K562 (cell line): Measurements from ENCODE around the gene BMP8B. TPM values are rescaled to one million over a fixed set of nuclear protein-coding genes. Genes with fewer than 3 reads are reported as not detected.

Source experiments
- ERF ChIP-seq: fragments of 450-650 bp; formaldehyde crosslinking; IDR thresholded peaks from 2 replicates; pipeline ENCODE4 v1.4.0; 2020; ENCODE audit warnings: mild to moderate bottlenecking, mixed read lengths
- NFE2L1 ChIP-seq: fragments of 450-650 bp; IDR thresholded peaks from 2 replicates; pipeline ENCODE4 v1.6.1; 2016; ENCODE audit warnings: missing genetic modification characterization, low read depth, mild to moderate bottlenecking, missing compliant biosample characterization, moderate library complexity, borderline replicate concordance
- RUNX1 ChIP-seq: sonication (generic); IDR thresholded peaks from 2 replicates; pipeline ENCODE4 v1.6.1; 2016; ENCODE audit warnings: antibody characterized with exemption, low read depth
- SNRNP70 ChIP-seq: fragments of 200-400 bp; formaldehyde crosslinking; optimal IDR thresholded peaks from 2 replicates; pipeline ENCODE3; 2017; ENCODE audit warnings: low read depth, low read length
- SRSF9 ChIP-seq: fragments of 200-400 bp; formaldehyde crosslinking; IDR thresholded peaks from 2 replicates; pipeline ENCODE4 v1.6.1; 2017; ENCODE audit warnings: low read depth, low read length, borderline replicate concordance
- XRCC5 ChIP-seq: fragments of 200-400 bp; formaldehyde crosslinking; IDR thresholded peaks from 2 replicates; pipeline ENCODE4 v1.6.1; 2017; ENCODE audit warnings: low read depth, mild to moderate bottlenecking, low read length
- ZFP36 ChIP-seq: fragments of 150-350 bp; IDR thresholded peaks from 2 replicates; pipeline ENCODE4 v1.6.1; 2018; ENCODE audit warnings: low read length, low read depth; ENCODE audit not compliant: partially characterized antibody
- ZNF79 ChIP-seq: fragments of 250-450 bp; sonication (Bioruptor Pico); IDR thresholded peaks from 2 replicates; pipeline ENCODE4 v1.4.0; 2020; ENCODE audit warnings: low read depth, mild to moderate bottlenecking, moderate library complexity
- polyA plus RNA-seq, 8 experiments: library from polyadenylated mRNA; depleted of rRNA in 4 of 8; stranded (reverse) in 5 of 8; unstranded in 3 of 8; fragments of >200 nt; fragmentation: Nextera tagmentation in 2 of 8; fragmentation: Illumina TruSeq in 1 of 8; extraction: Ambion mirVana in 2 of 8; extraction: Trizol in 1 of 8; gene quantifications; 2 replicates each; pipeline versions ENCODE4 v1.2.1 to v1.2.3, GENCODE V29; 2011 to 2014; ENCODE audit warnings: inconsistent platforms in 1 of 8, missing spikeins in 1 of 8
- total RNA-seq, 7 experiments: library from RNA; depleted of rRNA in 6 of 7; stranded (reverse); fragments of >200 nt in 6 of 7; fragmentation: Illumina TruSeq in 2 of 7; extraction: Trizol in 2 of 7; gene quantifications; 2 replicates each; pipeline versions ENCODE4 v1.2.1 to v1.2.3, GENCODE V29; 2011 to 2021; ENCODE audit warnings: low replicate concordance in 1 of 7
- TF ChIP-seq, protein P1 (sequence below): fragments of 250-450 bp; sonication (Bioruptor Pico); IDR thresholded peaks from 2 replicates; pipeline ENCODE4 v1.4.0; 2020; ENCODE audit warnings: borderline replicate concordance
- TF ChIP-seq, protein P2 (sequence below): fragments of 450-650 bp; conservative IDR thresholded peaks from 2 replicates; pipeline ENCODE4 v1.6.1; 2016; ENCODE audit warnings: missing genetic modification characterization, low read depth, mild to moderate bottlenecking, missing compliant biosample characterization, moderate library complexity
- TF ChIP-seq, protein P3 (sequence below): sonication (generic); formaldehyde crosslinking; IDR thresholded peaks from 2 replicates; pipeline ENCODE4 v1.8.1; 2023; ENCODE audit warnings: mild to moderate bottlenecking, missing genetic modification reagents, moderate library complexity
- TF ChIP-seq, protein P4 (sequence below): fragments of 250-450 bp; sonication (Bioruptor Pico); IDR thresholded peaks from 2 replicates; pipeline ENCODE4 v1.4.0; 2020
- TF ChIP-seq, protein P5 (sequence below): sonication (generic); formaldehyde crosslinking; IDR thresholded peaks from 2 replicates; pipeline ENCODE4 v1.8.1; 2023; ENCODE audit warnings: mild to moderate bottlenecking, missing genetic modification reagents

Gene BMP8B
- total and polyA plus RNA-seq, 9 of the 15 experiments (the other 6 are each of a cell fraction or from before 2014, with no cell fraction given) = 0.03 to 0.33 (median 0.14) TPM

DNA sequence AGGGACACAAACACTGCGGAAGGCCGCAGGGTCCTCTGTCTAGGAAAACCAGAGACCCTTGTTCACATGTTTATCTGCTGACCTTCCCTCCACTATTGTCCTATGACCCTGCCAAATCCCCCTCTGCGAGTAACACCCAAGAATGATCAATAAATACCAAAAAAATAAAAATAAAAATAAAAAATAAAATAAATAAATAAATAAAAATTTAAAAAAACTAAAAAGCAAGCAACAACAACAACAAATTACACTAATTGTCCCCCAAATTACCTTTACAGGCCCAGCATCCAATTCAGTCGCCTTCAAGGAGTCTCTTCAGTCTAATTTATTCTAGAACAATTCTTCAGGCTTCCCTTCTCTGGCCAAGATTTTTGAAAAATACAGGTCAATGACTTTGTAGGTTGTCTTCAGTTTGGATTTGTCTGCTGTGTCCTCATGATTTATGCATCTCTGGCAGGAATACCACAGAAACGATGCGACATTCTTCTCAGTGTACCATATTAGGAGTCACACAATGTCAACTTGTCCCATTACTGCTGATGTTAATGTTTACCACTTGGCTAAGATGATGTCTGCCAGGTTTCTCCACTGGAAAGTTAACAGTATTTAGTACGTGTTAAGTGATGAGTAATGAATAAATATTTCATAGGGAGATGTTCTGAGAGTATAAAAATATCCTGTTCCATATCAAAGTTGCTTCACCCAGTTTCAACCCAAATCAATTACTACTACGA is 20.3 kb upstream of the BMP8B start (continued):
- TF ChIP-seq ZFP36 = no peak
- TF ChIP-seq SRSF9 = no peak
- TF ChIP-seq NFE2L1 (tag) = no peak
- no peak for TF ChIP-seq SNRNP70
- TF ChIP-seq RUNX1 = no peak
- no peak for TF ChIP-seq ERF (CRISPR knock-in tag)
- no peak for TF ChIP-seq ZNF79 (CRISPR knock-in tag)
- no peak for TF ChIP-seq XRCC5
- TF ChIP-seq, protein P1, sequence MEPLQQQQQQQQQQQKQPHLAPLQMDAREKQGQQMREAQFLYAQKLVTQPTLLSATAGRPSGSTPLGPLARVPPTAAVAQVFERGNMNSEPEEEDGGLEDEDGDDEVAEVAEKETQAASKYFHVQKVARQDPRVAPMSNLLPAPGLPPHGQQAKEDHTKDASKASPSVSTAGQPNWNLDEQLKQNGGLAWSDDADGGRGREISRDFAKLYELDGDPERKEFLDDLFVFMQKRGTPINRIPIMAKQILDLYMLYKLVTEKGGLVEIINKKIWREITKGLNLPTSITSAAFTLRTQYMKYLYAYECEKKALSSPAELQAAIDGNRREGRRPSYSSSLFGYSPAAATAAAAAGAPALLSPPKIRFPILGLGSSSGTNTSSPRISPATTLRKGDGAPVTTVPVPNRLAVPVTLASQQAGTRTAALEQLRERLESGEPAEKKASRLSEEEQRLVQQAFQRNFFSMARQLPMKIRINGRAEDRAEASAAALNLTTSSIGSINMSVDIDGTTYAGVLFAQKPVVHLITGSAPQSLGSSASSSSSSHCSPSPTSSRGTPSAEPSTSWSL (CRISPR knock-in tag) = no peak
- TF ChIP-seq, protein P2, sequence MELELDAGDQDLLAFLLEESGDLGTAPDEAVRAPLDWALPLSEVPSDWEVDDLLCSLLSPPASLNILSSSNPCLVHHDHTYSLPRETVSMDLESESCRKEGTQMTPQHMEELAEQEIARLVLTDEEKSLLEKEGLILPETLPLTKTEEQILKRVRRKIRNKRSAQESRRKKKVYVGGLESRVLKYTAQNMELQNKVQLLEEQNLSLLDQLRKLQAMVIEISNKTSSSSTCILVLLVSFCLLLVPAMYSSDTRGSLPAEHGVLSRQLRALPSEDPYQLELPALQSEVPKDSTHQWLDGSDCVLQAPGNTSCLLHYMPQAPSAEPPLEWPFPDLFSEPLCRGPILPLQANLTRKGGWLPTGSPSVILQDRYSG (tag) = no peak
- TF ChIP-seq, protein P3, sequence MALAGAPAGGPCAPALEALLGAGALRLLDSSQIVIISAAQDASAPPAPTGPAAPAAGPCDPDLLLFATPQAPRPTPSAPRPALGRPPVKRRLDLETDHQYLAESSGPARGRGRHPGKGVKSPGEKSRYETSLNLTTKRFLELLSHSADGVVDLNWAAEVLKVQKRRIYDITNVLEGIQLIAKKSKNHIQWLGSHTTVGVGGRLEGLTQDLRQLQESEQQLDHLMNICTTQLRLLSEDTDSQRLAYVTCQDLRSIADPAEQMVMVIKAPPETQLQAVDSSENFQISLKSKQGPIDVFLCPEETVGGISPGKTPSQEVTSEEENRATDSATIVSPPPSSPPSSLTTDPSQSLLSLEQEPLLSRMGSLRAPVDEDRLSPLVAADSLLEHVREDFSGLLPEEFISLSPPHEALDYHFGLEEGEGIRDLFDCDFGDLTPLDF (CRISPR knock-in tag) = no peak
- TF ChIP-seq, protein P4, sequence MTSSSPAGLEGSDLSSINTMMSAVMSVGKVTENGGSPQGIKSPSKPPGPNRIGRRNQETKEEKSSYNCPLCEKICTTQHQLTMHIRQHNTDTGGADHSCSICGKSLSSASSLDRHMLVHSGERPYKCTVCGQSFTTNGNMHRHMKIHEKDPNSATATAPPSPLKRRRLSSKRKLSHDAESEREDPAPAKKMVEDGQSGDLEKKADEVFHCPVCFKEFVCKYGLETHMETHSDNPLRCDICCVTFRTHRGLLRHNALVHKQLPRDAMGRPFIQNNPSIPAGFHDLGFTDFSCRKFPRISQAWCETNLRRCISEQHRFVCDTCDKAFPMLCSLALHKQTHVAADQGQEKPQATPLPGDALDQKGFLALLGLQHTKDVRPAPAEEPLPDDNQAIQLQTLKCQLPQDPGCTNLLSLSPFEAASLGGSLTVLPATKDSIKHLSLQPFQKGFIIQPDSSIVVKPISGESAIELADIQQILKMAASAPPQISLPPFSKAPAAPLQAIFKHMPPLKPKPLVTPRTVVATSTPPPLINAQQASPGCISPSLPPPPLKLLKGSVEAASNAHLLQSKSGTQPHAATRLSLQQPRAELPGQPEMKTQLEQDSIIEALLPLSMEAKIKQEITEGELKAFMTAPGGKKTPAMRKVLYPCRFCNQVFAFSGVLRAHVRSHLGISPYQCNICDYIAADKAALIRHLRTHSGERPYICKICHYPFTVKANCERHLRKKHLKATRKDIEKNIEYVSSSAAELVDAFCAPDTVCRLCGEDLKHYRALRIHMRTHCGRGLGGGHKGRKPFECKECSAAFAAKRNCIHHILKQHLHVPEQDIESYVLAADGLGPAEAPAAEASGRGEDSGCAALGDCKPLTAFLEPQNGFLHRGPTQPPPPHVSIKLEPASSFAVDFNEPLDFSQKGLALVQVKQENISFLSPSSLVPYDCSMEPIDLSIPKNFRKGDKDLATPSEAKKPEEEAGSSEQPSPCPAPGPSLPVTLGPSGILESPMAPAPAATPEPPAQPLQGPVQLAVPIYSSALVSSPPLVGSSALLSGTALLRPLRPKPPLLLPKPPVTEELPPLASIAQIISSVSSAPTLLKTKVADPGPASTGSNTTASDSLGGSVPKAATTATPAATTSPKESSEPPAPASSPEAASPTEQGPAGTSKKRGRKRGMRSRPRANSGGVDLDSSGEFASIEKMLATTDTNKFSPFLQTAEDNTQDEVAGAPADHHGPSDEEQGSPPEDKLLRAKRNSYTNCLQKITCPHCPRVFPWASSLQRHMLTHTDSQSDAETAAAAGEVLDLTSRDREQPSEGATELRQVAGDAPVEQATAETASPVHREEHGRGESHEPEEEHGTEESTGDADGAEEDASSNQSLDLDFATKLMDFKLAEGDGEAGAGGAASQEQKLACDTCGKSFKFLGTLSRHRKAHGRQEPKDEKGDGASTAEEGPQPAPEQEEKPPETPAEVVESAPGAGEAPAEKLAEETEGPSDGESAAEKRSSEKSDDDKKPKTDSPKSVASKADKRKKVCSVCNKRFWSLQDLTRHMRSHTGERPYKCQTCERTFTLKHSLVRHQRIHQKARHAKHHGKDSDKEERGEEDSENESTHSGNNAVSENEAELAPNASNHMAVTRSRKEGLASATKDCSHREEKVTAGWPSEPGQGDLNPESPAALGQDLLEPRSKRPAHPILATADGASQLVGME = no peak
- TF ChIP-seq, protein P5, sequence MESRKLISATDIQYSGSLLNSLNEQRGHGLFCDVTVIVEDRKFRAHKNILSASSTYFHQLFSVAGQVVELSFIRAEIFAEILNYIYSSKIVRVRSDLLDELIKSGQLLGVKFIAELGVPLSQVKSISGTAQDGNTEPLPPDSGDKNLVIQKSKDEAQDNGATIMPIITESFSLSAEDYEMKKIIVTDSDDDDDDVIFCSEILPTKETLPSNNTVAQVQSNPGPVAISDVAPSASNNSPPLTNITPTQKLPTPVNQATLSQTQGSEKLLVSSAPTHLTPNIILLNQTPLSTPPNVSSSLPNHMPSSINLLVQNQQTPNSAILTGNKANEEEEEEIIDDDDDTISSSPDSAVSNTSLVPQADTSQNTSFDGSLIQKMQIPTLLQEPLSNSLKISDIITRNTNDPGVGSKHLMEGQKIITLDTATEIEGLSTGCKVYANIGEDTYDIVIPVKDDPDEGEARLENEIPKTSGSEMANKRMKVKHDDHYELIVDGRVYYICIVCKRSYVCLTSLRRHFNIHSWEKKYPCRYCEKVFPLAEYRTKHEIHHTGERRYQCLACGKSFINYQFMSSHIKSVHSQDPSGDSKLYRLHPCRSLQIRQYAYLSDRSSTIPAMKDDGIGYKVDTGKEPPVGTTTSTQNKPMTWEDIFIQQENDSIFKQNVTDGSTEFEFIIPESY (CRISPR knock-in tag) = no peak
